GM12801 (cell line): ENCODE measurements around the gene AMDHD1.

Experiments used
- CTCF ChIP-seq: IDR thresholded peaks from one replicate; pipeline ENCODE4 v1.5.1; 2011; ENCODE audit warnings: control low read depth; ENCODE audit not compliant: insufficient read length; ENCODE audit errors: extremely low read depth

AMDHD1 gene

GRCh38 chr12:96014943-96015599, 71.9 kb downstream of the AMDHD1 start:
- TF ChIP-seq CTCF, result no peak

- TF ChIP-seq CTCF, result no peak
Measured at GRCh38 chr12:96015672-96016071, 72.5 kb downstream of the AMDHD1 start.
